ENCODE results near the gene SETDB2.

- TF ChIP-seq CTCF (IDR thresholded peaks at IDR 0.05) (no peak), FOXP4 (CRISPR knock-in tag; IDR thresholded peaks at IDR 0.05) (no peak), NR1H2 (CRISPR knock-in tag; IDR thresholded peaks at IDR 0.05) (no peak), OVOL2 (CRISPR knock-in tag; IDR thresholded peaks at IDR 0.05; ENCODE audit: borderline replicate concordance) (no peak), SMAD3 (CRISPR knock-in tag; IDR thresholded peaks at IDR 0.05; ENCODE audit: borderline replicate concordance) (no peak), TCF7 (CRISPR knock-in tag; IDR thresholded peaks at IDR 0.05; ENCODE audit: low read depth) (no peak), NR2C2 (CRISPR knock-in tag; IDR thresholded peaks at IDR 0.05) (no peak), FOXP1 (CRISPR knock-in tag; IDR thresholded peaks at IDR 0.05; ENCODE audit: borderline replicate concordance) (no peak)
- TF ChIP-seq, protein P1, sequence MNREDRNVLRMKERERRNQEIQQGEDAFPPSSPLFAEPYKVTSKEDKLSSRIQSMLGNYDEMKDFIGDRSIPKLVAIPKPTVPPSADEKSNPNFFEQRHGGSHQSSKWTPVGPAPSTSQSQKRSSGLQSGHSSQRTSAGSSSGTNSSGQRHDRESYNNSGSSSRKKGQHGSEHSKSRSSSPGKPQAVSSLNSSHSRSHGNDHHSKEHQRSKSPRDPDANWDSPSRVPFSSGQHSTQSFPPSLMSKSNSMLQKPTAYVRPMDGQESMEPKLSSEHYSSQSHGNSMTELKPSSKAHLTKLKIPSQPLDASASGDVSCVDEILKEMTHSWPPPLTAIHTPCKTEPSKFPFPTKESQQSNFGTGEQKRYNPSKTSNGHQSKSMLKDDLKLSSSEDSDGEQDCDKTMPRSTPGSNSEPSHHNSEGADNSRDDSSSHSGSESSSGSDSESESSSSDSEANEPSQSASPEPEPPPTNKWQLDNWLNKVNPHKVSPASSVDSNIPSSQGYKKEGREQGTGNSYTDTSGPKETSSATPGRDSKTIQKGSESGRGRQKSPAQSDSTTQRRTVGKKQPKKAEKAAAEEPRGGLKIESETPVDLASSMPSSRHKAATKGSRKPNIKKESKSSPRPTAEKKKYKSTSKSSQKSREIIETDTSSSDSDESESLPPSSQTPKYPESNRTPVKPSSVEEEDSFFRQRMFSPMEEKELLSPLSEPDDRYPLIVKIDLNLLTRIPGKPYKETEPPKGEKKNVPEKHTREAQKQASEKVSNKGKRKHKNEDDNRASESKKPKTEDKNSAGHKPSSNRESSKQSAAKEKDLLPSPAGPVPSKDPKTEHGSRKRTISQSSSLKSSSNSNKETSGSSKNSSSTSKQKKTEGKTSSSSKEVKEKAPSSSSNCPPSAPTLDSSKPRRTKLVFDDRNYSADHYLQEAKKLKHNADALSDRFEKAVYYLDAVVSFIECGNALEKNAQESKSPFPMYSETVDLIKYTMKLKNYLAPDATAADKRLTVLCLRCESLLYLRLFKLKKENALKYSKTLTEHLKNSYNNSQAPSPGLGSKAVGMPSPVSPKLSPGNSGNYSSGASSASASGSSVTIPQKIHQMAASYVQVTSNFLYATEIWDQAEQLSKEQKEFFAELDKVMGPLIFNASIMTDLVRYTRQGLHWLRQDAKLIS (CRISPR knock-in tag; IDR thresholded peaks at IDR 0.05; ENCODE audit: borderline replicate concordance): no peak
- TF ChIP-seq, protein P2, sequence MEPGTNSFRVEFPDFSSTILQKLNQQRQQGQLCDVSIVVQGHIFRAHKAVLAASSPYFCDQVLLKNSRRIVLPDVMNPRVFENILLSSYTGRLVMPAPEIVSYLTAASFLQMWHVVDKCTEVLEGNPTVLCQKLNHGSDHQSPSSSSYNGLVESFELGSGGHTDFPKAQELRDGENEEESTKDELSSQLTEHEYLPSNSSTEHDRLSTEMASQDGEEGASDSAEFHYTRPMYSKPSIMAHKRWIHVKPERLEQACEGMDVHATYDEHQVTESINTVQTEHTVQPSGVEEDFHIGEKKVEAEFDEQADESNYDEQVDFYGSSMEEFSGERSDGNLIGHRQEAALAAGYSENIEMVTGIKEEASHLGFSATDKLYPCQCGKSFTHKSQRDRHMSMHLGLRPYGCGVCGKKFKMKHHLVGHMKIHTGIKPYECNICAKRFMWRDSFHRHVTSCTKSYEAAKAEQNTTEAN (CRISPR knock-in tag; IDR thresholded peaks at IDR 0.05): no peak
Measured at GRCh38 chr13:49502954-49503353, 58.9 kb downstream of the SETDB2 start.
